Keratinocyte (primary cell): ENCODE results near the gene CC2D2B. TPM values are rescaled to one million over a fixed set of nuclear protein-coding genes. Genes with fewer than 3 reads are reported as not detected.

Source experiments
- DNase-seq: peaks from one replicate; pipeline ENCODE4 v3.0.0-alpha.2; 2011; ENCODE audit warnings: low read depth, missing footprints, low spot score
- FAIRE-seq: peaks from 2 replicates; lab custom pipeline; 2011; peaks lifted over from hg19 to GRCh38; lab: Jason Lieb, UNC
- H2AFZ ChIP-seq: 2 replicates; pipeline ENCODE4 v1.6.0; 2012; ENCODE audit warnings: low read length, control low read depth, inconsistent platforms; ENCODE audit not compliant: control insufficient read depth
- H3K27ac ChIP-seq: 2 replicates; pipeline ENCODE4 v1.5.1; 2011; ENCODE audit warnings: low read length; ENCODE audit not compliant: control insufficient read depth, insufficient read depth
- H3K27me3 ChIP-seq: 3 replicates; pipeline ENCODE4 v1.6.0; 2011; ENCODE audit warnings: low read length; ENCODE audit not compliant: control insufficient read depth, insufficient read depth; ENCODE audit errors: extremely low read depth
- H3K36me3 ChIP-seq, 2 experiments: 2 replicates in 1 of 2; 3 replicates in 1 of 2; pipeline ENCODE4 v1.5.1; 2011; ENCODE audit warnings: low read length in 2 of 2, mild to moderate bottlenecking in 1 of 2; ENCODE audit not compliant: control insufficient read depth in 2 of 2, insufficient read depth in 2 of 2; ENCODE audit errors: extremely low read depth in 1 of 2
- H3K4me1 ChIP-seq: 3 replicates; pipeline ENCODE4 v1.5.1; 2011; ENCODE audit warnings: low read length; ENCODE audit not compliant: control insufficient read depth, insufficient read depth; ENCODE audit errors: extremely low read depth
- H3K4me2 ChIP-seq: 3 replicates; pipeline ENCODE4 v1.6.0; 2011; ENCODE audit warnings: low read depth, low read length; ENCODE audit not compliant: control insufficient read depth, insufficient read depth; ENCODE audit errors: extremely low read depth
- H3K4me3 ChIP-seq, 3 experiments: fragments of 200-600 bp in 1 of 3; sonication (generic) in 1 of 3; 2 replicates in 2 of 3; 3 replicates in 1 of 3; pipeline ENCODE4 v1.5.1; 2011 to 2016; ENCODE audit warnings: low read length in 3 of 3, mild to moderate bottlenecking in 3 of 3, control low read depth in 2 of 3, inconsistent platforms in 1 of 3, low read depth in 1 of 3, mixed read lengths in 1 of 3, mixed run types in 1 of 3, moderate library complexity in 1 of 3; ENCODE audit not compliant: control insufficient read depth in 2 of 3, insufficient read depth in 2 of 3; ENCODE audit errors: extremely low read depth in 1 of 3
- H3K79me2 ChIP-seq: 2 replicates; pipeline ENCODE4 v1.6.0; 2012; ENCODE audit warnings: low read length; ENCODE audit not compliant: control insufficient read depth, insufficient read depth
- H3K9ac ChIP-seq: 3 replicates; pipeline ENCODE4 v1.6.0; 2011; ENCODE audit warnings: low read length; ENCODE audit not compliant: control insufficient read depth, insufficient read depth; ENCODE audit errors: extremely low read depth
- H3K9me1 ChIP-seq: 3 replicates; pipeline ENCODE4 v1.6.0; 2011; ENCODE audit warnings: low read length; ENCODE audit not compliant: control insufficient read depth, insufficient read depth; ENCODE audit errors: extremely low read depth
- H3K9me3 ChIP-seq: 2 replicates; pipeline ENCODE4 v1.5.1; 2012; ENCODE audit warnings: low read depth, low read length; ENCODE audit not compliant: control insufficient read depth
- H4K20me1 ChIP-seq: 3 replicates; pipeline ENCODE4 v1.6.0; 2011; ENCODE audit warnings: low read length; ENCODE audit not compliant: control insufficient read depth, insufficient read depth; ENCODE audit errors: extremely low read depth
- CTCF ChIP-seq, 3 experiments: IDR thresholded peaks in 1 of 3; conservative IDR thresholded peaks in 1 of 3; optimal IDR thresholded peaks in 1 of 3; 2 replicates in 2 of 3; 3 replicates in 1 of 3; pipeline versions ENCODE3 to v1.5.1; 2011; ENCODE audit warnings: low read length in 3 of 3, mild to moderate bottlenecking in 3 of 3, moderate library complexity in 2 of 3, control low read depth in 1 of 3, inconsistent platforms in 1 of 3; ENCODE audit not compliant: insufficient read depth in 2 of 3; ENCODE audit errors: extremely low read depth in 1 of 3
- EZH2 ChIP-seq: IDR thresholded peaks from one replicate; pipeline ENCODE4 v1.6.1; 2012; ENCODE audit warnings: inconsistent platforms, mild to moderate bottlenecking, low read length, moderate library complexity
- dilution Hi-C: fragments of 300-500 bp; cut with MboI; formaldehyde crosslinking; loops from one replicate; pipeline ENCODE4 v1.7.0; 2020; ENCODE audit warnings: low sequenced_read_pairs; ENCODE audit not compliant: extremely low pct_ligation_motif_present
- polyA plus RNA-seq, 5 experiments: library from polyadenylated mRNA; depleted of rRNA in 3 of 5; stranded (reverse) in 3 of 5; stranded (forward) in 1 of 5; unstranded in 1 of 5; fragments of >200 nt; gene quantifications; 1 replicate in 1 of 5; 2 replicates in 3 of 5; 3 replicates in 1 of 5; pipeline versions ENCODE4 v1.2.1 to v1.2.3, GENCODE V29; 2011 to 2012; ENCODE audit warnings: missing spikeins in 2 of 5, low read depth in 1 of 5, low replicate concordance in 1 of 5

The CC2D2B gene
- polyA plus RNA-seq, 1 donor (not counting 4 experiments of a cell fraction or from before 2014, with no cell fraction given): 0.10 TPM

GRCh38 chr10:96072674-96073073 lies 164.9 kb downstream of the CC2D2B start:
- no peak for FAIRE-seq
- H3K4me1 ChIP-seq: peaks cover 6% of the 10 kb centered on the region
- no peaks in the 10 kb centered on the region for H3K27me3 ChIP-seq
- H3K4me2 ChIP-seq: no peak overlapping the region
- no peaks in the 10 kb centered on the region for H3K79me2 ChIP-seq
- no peak overlapping the region for H3K27ac ChIP-seq
- H4K20me1 ChIP-seq: no peaks in the 10 kb centered on the region
- dilution Hi-C loops: no loop called here
- H3K4me3 ChIP-seq: no peak overlapping the region
- no peaks in the 10 kb centered on the region for H3K9me3 ChIP-seq
- no peaks in the 10 kb centered on the region for H3K9me1 ChIP-seq
- no peak overlapping the region for H2AFZ ChIP-seq
- DNase-seq: no peak
- TF ChIP-seq EZH2: no peak
- no peak for TF ChIP-seq CTCF (optimal IDR thresholded peaks at IDR 0.05 in 1 of 3, IDR thresholded peaks at IDR 0.05 in 1 of 3, conservative IDR thresholded peaks at IDR 0.05 in 1 of 3; ENCODE audit: extremely low read depth in 1 of 3, insufficient read depth in 2 of 3, low read length in 3 of 3)
- no peak overlapping the region for H3K9ac ChIP-seq
- no peaks in the 10 kb centered on the region for H3K36me3 ChIP-seq

GRCh38 chr10:96073722-96074121 lies 165.9 kb downstream of the CC2D2B start:
- TF ChIP-seq EZH2 (no peak), CTCF (optimal IDR thresholded peaks at IDR 0.05 in 1 of 3, IDR thresholded peaks at IDR 0.05 in 1 of 3, conservative IDR thresholded peaks at IDR 0.05 in 1 of 3; ENCODE audit: extremely low read depth in 1 of 3, insufficient read depth in 2 of 3, low read length in 3 of 3) (no peak)
- Histone ChIP-seq H3K27ac (no peak overlapping the region), H3K4me1 (peaks cover 6% of the 10 kb centered on the region), H3K9me1 (no peaks in the 10 kb centered on the region), H3K79me2 (no peaks in the 10 kb centered on the region), H3K4me2 (no peak overlapping the region), H3K4me3 (no peak overlapping the region), H2AFZ (no peak overlapping the region), H3K9ac (no peak overlapping the region), H3K36me3 (no peaks in the 10 kb centered on the region), H3K9me3 (no peaks in the 10 kb centered on the region), H4K20me1 (no peaks in the 10 kb centered on the region), H3K27me3 (no peaks in the 10 kb centered on the region)
- peak; percentile 51 for FAIRE-seq
- dilution Hi-C loops: no loop called here
- DNase-seq: peak; percentile 57
